Effector memory CD4-positive, alpha-beta T cell (primary cell): ENCODE results near the gene OSBPL5.
"Not testable (repeated sequence)": the region's sequence is repeated elsewhere in the genome, so short reads cannot be mapped to it uniquely, and the experiment has no call there.

Source experiments
- DNase-seq, 3 donors: peaks; one replicate each; pipeline ENCODE4 v3.0.0-alpha.2; 2020
- H3K27ac ChIP-seq: 2 replicates; pipeline ENCODE4 v1.7.0; 2013; ENCODE audit warnings: mild to moderate bottlenecking, low read length, moderate library complexity; ENCODE audit not compliant: insufficient read depth, poor library complexity, severe bottlenecking
- H3K27me3 ChIP-seq: replicated peaks from 2 replicates; pipeline ENCODE4 v1.7.0; 2013; ENCODE audit warnings: mild to moderate bottlenecking, low read length; ENCODE audit not compliant: insufficient read depth, control insufficient read depth, poor library complexity, severe bottlenecking
- H3K36me3 ChIP-seq: 2 replicates; pipeline ENCODE4 v1.7.0; 2013; ENCODE audit warnings: mild to moderate bottlenecking, low read length, moderate library complexity; ENCODE audit not compliant: control insufficient read depth, insufficient read depth
- H3K4me1 ChIP-seq: 2 replicates; pipeline ENCODE4 v1.7.0; 2013; ENCODE audit warnings: low read length, mild to moderate bottlenecking; ENCODE audit not compliant: control insufficient read depth, insufficient read depth, poor library complexity, severe bottlenecking
- H3K4me3 ChIP-seq: 2 replicates; pipeline ENCODE4 v1.7.0; 2013; ENCODE audit warnings: low read length, low read depth, mild to moderate bottlenecking; ENCODE audit not compliant: insufficient read depth, poor library complexity, severe bottlenecking
- H3K9me3 ChIP-seq: 2 replicates; pipeline ENCODE4 v1.7.0; 2013; ENCODE audit warnings: mild to moderate bottlenecking, low read length, moderate library complexity; ENCODE audit not compliant: control insufficient read depth

Gene OSBPL5

DNA sequence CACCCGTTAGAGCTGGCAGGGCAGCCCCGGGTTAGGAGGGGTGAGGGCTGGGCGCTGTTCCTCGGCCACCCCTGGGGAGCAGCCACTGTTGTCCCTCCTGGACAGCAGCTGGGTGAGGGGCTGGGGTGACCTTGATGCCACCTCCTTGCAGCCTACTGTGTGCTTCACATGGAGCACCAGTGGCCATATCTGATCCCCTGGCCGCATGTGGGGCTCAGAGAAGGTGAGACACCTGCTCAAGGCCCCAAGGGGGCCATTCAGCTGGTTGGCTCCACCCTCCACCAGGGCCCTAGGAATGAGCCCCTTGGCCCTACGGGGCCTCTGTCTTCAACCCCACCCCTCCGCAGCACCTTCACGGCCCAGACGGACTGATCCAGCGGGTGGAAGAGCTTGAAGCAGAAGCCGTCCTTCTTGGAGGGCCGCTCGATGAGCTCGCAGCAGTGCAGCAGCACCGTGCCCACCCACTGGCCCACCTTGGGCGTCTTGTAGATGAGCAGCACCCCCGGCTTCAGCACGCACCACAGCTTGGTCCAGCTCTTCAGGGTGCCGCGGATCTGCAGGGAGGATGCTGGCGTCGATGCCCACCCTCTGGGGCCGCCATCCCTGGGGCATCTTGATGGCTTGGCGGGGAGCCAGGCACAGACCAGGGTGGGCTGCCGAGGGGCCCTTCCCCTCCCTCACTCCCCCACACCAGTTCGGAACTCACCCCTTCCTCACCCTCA is 44.9 kb downstream of the OSBPL5 start:
- H3K27me3 ChIP-seq = no peaks in the 10 kb centered on the region
- no peaks in the 10 kb centered on the region for H3K36me3 ChIP-seq
- no peaks in the 10 kb centered on the region for H3K9me3 ChIP-seq
- H3K27ac ChIP-seq = no peak overlapping the region
- no peaks in the 10 kb centered on the region for H3K4me1 ChIP-seq
- no peak overlapping the region for H3K4me3 ChIP-seq
- DNase-seq = no peak

DNA sequence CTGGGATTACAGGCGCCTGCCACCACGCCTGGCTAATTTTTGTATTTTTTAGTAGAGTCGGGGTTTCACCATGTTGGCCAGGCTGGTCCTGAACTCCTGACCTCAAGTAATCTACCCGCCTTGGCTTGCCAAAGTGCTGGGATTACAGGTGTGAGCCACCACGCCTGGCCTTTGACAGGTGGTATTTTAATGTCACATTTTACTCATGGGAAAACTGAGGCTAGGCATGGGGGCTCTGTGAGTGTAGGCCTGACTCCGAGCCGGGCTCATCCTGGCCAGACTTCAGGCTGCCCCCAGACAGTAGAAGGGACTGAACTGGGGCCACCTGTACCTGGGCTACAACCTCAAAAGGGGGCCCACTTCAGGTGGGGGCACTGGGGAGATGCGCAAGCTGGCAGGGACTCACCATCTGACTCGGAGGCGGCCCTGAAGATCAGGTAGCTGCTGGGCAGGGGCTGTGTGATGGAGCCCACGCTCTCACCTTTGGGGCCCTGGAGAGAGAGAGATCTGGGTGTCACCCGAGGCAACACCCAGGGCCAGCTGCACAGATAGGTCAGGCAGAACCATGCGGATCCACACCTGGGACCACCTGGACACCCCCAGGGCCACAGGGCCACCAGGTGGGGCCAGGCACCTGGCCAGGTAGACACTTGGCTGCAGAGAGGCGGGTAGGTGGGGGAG is 45.8 kb downstream of the OSBPL5 start:
- Histone ChIP-seq H3K27ac (no peak overlapping the region), H3K9me3 (no peaks in the 10 kb centered on the region), H3K4me3 (no peak overlapping the region), H3K4me1 (no peaks in the 10 kb centered on the region), H3K36me3 (no peaks in the 10 kb centered on the region), H3K27me3 (no peaks in the 10 kb centered on the region)
- DNase-seq = no peak

- Histone ChIP-seq H3K27ac (no peak overlapping the region), H3K27me3 (no peaks in the 10 kb centered on the region), H3K36me3 (no peaks in the 10 kb centered on the region), H3K4me3 (no peak overlapping the region), H3K4me1 (no peaks in the 10 kb centered on the region), H3K9me3 (no peaks in the 10 kb centered on the region)
- DNase-seq = no peak
Observed at GRCh38 chr11:3115321-3115720, 49.8 kb downstream of the OSBPL5 start.

DNA sequence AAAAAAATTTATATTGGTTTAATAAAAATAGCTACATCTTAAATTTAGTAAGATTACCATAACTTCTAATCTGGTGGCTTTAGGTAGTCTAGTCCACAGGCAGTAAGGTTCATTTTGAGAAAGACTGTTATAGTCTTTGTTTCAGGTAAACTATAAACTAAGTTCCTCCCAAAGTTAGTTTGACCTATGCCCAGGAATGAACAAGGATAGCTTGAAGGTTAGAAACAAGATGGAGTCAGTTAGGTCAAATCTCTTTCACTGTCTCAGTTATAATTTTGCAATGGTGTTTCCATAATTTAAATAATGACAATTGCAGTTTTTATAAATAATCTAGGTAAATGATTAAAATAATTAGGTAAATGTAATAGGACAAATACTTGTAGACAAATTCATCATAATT is 51.4 kb downstream of the OSBPL5 start:
- H3K9me3 ChIP-seq, H3K27ac ChIP-seq, H3K4me1 ChIP-seq, DNase-seq, H3K4me3 ChIP-seq, H3K36me3 ChIP-seq, H3K27me3 ChIP-seq: not testable (repeated sequence)

DNA sequence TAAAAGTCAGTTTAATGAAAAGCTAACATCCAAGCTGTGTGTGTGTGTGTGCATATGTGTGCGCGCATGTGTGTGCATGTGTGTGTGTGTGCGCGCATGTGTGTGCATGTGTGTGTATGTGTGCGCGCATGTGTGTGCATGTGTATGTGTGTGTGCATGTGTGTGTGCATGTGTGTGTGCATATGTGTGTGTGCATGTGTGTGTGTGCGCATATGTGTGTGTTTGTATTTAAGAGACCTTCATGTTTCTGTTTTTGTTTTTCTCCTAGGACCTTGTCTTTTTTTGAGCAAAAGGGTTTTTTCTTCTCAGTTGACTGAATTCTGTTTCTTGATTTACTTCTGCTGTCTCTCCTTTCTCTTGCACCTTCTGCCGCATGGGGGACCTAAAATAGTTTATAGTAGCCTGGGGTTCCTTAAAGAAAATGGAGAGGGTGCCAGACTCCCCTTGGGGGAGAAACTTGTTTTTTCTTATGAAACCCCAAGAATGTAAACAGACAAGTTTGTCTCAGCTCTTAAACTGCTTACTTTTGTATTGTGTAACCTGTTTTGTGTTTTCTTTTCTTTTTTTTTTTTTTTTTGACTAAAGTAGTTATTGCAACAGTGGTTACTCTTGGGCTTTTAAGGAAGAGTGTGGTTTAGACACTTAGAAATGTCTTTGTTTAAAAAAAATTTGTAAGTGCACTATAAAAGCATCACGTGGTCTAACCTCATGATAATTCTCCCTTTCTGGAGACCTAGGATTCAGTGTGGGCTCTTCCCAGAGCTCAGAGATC is 53.0 kb downstream of the OSBPL5 start:
- H3K4me3 ChIP-seq = no peak overlapping the region
- no peak overlapping the region for H3K27ac ChIP-seq
- no peaks in the 10 kb centered on the region for H3K4me1 ChIP-seq
- no peaks in the 10 kb centered on the region for H3K36me3 ChIP-seq
- no peaks in the 10 kb centered on the region for H3K9me3 ChIP-seq
- H3K27me3 ChIP-seq = no peaks in the 10 kb centered on the region
- no peak for DNase-seq

DNA sequence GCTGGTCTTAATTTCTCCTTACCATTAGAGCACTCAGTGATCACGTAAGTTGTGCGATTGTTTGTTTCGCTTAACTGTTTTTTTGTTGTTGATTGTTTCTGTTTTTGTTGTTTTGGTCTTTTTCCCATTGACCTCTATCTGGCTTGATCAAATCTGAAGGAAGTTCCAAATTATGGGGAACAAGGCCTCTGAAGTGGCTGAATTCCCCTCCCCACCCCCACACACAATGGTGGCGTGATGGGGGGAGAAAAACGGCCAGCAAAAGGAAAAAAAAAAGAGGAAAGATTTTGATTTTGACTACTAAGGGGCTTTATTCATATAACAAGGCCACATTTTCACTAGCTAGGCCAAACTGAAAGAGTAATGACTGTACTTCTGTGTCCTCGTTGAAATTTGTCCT is 53.6 kb downstream of the OSBPL5 start:
- no peaks in the 10 kb centered on the region for H3K27me3 ChIP-seq
- no peaks in the 10 kb centered on the region for H3K9me3 ChIP-seq
- H3K4me1 ChIP-seq = no peaks in the 10 kb centered on the region
- H3K4me3 ChIP-seq = no peak overlapping the region
- no peaks in the 10 kb centered on the region for H3K36me3 ChIP-seq
- no peak for DNase-seq
- H3K27ac ChIP-seq = no peak overlapping the region

DNA sequence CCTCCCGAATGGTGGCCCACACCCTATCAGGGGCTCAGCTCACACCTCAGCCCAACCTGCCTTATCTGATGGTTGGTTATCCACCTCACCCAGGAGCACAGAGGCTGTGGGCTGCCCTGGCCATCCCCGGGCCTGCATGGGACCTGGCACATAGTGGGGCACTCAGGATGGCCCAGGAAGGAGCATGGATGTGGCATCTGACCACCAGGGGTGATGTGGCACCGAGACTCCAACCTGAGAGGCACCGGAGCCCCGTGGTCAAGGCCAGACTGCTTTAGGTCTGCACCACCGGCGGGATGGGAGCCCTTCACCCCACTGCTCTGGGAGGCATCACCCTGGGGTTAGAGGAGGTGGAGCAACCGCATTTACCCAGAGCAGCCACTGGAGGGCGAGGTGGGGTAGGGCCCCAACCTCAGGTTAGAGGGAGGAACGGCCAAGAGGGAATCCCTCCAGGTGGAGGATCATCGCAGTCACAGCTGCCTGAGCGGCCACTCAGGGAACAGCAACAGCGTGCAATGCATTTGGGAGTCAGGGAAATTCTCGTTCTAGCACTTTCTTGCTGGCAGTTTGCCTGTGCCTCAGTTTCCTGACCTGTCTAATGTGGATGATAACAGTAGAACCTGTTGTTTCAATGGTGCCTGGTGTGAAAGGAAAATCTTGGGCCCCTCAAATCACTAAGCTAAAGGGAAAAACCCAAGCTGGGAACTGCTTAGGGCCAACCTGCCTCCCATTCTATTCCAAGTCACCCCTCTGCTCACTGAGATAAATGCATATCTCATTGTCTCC is 55.0 kb downstream of the OSBPL5 start:
- DNase-seq = no peak
- no peak overlapping the region for H3K4me3 ChIP-seq
- no peaks in the 10 kb centered on the region for H3K4me1 ChIP-seq
- H3K27ac ChIP-seq = no peak overlapping the region
- no peaks in the 10 kb centered on the region for H3K27me3 ChIP-seq
- H3K36me3 ChIP-seq = no peaks in the 10 kb centered on the region
- no peaks in the 10 kb centered on the region for H3K9me3 ChIP-seq

DNA sequence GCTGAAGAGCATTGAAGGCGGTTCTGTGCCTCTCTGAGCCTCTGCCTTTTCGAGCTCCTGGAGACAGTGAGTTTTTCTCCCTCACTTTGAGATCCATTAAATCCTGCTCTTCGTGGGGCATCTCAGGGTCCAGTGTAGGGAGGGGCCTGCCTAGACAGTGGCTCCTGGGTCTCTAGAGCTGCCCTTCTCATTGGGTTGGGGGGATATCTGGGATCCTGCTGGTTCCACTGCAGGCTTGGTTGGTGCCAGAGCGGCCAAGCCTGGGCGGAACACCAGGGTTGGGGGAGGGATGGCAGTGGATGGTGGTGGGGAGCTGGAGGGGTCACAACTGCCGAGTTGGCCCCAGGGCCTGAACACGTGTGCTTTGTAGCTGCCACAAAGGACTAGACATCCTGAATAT is 55.7 kb downstream of the OSBPL5 start:
- Histone ChIP-seq H3K9me3 (no peaks in the 10 kb centered on the region), H3K4me3 (no peak overlapping the region), H3K4me1 (no peaks in the 10 kb centered on the region), H3K36me3 (no peaks in the 10 kb centered on the region), H3K27me3 (no peaks in the 10 kb centered on the region), H3K27ac (no peak overlapping the region)
- DNase-seq = no peak

GRCh38 chr11:3108183-3108721 is 56.9 kb downstream of the OSBPL5 start:
- no peak for DNase-seq
- H3K4me3 ChIP-seq = no peak overlapping the region
- H3K4me1 ChIP-seq = no peaks in the 10 kb centered on the region
- H3K36me3 ChIP-seq = no peaks in the 10 kb centered on the region
- H3K27me3 ChIP-seq = no peaks in the 10 kb centered on the region
- no peaks in the 10 kb centered on the region for H3K9me3 ChIP-seq
- no peak overlapping the region for H3K27ac ChIP-seq
